Nasal cavity respiratory epithelium epithelial cell of viscerocranial mucosa (primary cell): ENCODE results near the gene CLDND2. TPM values are rescaled to one million over a fixed set of nuclear protein-coding genes. Genes with fewer than 3 reads are reported as not detected.

Experiments used
- total RNA-seq: library from RNA; depleted of rRNA; stranded (reverse); fragments of >200 nt; gene quantifications from 2 replicates; pipeline ENCODE4 v1.2.3, GENCODE V29; 2014

Gene CLDND2, protein sequence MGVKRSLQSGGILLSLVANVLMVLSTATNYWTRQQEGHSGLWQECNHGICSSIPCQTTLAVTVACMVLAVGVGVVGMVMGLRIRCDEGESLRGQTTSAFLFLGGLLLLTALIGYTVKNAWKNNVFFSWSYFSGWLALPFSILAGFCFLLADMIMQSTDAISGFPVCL
- not detected in 2 replicates for total RNA-seq

DNA sequence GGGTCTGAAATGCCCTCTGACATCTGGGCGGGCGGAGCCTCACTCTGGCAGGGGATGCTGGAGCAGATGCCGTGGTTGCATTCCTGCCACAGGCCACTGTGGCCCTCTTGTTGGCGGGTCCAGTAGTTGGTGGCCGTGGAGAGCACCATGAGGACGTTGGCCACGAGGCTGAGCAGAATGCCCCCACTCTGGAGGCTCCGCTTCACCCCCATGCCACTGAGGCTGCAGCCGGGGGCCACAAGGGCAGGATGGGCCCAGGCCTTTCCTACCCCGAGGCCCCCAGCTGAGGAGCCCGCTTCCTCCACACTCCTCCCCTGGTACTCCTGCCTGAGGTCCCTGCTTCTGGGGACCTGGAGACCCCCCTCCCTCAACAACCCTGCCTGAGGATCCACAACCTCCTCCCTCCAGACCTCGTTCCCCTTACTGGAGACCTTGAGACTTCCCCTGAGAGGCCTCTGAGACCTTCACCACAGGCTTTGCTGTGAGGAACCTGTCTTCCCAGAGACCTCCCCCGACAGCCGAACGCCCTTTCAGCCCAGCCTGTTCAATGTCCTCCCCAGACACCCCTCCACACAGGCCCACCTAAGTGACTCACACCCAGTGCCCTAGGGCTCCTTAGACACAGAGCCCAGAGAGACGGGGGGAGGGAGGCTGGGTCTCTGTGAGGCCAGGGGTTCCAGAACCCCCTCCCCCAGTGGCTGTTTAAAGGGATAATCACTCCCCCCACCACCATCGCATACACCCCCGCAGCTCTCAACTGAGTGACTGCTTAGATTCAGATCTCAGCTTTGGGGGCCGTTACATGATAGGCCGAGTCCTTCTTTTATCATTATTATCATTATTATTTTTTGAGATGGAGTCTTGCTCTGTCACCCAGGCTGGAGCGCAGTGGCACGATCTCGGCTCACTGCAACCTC is at the start of gene CLDND2:
TSS of gene CLDND2 (minus strand) at position 638 of the 917 bp plus-strand sequence. CDS start at position 212, 426 bp downstream.

DNA sequence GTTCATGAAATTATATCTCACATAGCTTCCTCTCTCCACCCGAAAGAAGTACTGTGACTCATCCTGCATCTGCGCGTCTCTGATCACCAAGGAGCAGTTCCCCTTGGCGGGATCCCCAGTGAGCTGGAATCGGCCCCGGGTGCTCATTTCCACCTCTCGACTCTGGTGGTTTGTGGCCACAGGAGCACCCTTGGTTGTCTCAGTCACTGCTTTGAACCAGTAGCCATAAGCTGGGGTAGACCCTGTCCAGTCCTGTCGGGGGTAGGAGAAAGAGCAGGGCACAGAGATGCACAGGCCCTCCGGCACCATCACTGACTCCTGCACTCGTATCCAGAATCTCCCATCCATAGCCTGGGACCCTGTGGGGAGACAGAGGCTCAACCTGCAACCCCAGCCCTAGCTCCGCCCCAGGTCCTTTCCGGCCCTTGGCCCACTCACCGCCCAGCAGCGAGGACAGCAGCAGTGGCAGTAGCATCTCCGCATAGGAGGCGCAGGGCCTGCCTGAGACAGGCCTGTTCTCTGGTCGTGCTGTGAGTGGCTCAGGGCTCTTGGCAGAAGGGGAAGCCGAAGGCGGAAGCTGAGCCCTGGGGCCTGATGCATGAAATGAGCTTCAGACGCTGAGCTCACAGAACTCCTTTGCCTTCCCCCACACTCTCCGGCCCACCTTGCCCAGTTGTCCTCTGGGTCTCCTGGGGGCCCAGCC is 48.5 kb upstream of the CLDND2 start, which contains the start of gene SIGLEC10:
TSS of gene SIGLEC10 (minus strand) at position 536 of the 703 bp plus-strand sequence. CDS start at position 475, 61 bp downstream.

GRCh38 chr19:51387924-51388389 is 19.2 kb upstream of the CLDND2 start, which contains the start of gene LIM2:
LIM2 (minus strand) TSS chr19:51387974; CDS start chr19:51387443, 531 bp downstream.

GRCh38 chr19:51372649-51373504 is 4.1 kb upstream of the CLDND2 start, which contains the start of gene NKG7:
NKG7 (minus strand) TSS chr19:51372654; CDS start chr19:51372535, 119 bp downstream.

DNA sequence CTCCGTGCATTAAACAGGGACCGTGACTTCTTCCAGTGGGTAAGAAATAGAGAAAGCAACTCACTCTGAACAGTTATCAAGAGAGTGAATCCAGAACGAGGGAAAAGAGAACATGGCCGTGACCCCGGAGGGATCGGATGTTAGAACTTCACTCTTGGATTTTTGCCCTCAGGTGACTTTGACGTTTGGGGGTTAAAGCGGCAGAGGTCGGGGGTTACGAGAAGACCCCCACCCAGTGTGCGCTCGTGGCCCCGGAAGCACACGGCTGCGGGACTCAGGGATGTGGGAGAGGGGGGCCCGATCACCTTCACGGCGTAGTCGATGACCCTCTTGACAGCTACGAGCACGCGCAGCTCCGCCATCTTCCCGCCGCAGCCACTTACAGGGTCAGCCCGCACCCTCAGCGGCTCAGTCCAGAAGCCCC is 2.8 kb downstream of the CLDND2 start, which contains the start of gene ETFB:
TSS of gene ETFB (minus strand) at position 424 of the 424 bp plus-strand sequence. CDS start at position 362, 62 bp downstream.

DNA sequence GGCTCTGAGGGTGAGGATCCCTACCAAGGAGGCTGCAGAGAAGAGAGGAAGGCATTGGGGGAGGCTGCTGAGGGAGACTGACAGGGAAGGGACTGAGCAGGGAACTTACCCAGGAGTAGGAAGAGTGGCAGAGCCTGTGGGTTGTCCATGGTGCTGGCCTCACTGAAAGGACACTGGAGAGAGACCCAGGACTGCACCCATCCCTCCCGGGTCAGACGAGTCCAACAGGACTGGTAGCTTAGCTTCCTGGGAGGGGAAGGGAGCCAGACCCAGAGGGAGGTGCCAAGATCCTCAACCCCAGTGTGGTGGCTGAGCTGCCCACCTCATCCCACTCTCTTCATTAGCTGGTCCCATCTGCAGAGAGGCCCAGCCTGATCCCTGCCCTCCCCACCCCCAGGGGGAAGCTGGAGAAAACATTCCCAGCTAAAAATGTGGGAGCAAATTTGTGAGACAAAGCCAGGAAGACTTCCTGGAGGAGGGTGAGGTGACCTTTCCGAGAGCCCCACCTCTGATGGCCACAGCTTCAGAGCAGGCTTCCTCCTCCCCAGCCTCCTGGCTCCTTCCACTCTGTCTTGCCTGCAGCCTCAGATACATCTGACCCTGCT is 26.7 kb downstream of the CLDND2 start, which contains the start of gene VSIG10L:
TSS of gene VSIG10L (minus strand) at position 164 of the 605 bp plus-strand sequence. CDS start at position 149, 15 bp downstream.

Other genes with a start within 250 kb of the CLDND2 start
- not detected in 2 replicates for gene SIGLEC9, start 244.1 kb downstream of the CLDND2 start, total RNA-seq
- gene SIGLEC7, start 226.7 kb downstream of the CLDND2 start, total RNA-seq: not detected in 2 replicates
- gene CD33, start 143.9 kb downstream of the CLDND2 start, total RNA-seq: not detected in 2 replicates
- not detected in 2 replicates for gene SIGLECL1, start 117.9 kb downstream of the CLDND2 start, total RNA-seq
- not detected in 2 replicates for gene IGLON5, start 57.4 kb downstream of the CLDND2 start, total RNA-seq
- gene VSIG10L, start 26.9 kb downstream of the CLDND2 start, total RNA-seq: 0.68 and 1.6 TPM in 2 replicates
- 26.7 and 59.9 TPM in 2 replicates for gene ETFB, start 2.6 kb downstream of the CLDND2 start, total RNA-seq
- not detected in 2 replicates for gene NKG7, start 3.7 kb upstream of the CLDND2 start, total RNA-seq
- not detected in 2 replicates for gene LIM2, start 19.0 kb upstream of the CLDND2 start, total RNA-seq
- gene C19orf84, start 21.6 kb upstream of the CLDND2 start, total RNA-seq: not detected in 2 replicates
- not detected in 2 replicates for gene SIGLEC10, start 48.6 kb upstream of the CLDND2 start, total RNA-seq
- gene SIGLEC8, start 89.5 kb upstream of the CLDND2 start, total RNA-seq: not detected in 2 replicates
- gene CEACAM18, start 109.5 kb upstream of the CLDND2 start, total RNA-seq: not detected in 2 replicates
- not detected in 2 replicates for gene SIGLEC12, start 132.8 kb upstream of the CLDND2 start, total RNA-seq
- not detected in 2 replicates for gene SIGLEC6, start 162.7 kb upstream of the CLDND2 start, total RNA-seq
- 1.4 and 3.2 TPM in 2 replicates for gene ZNF175, start 202.3 kb upstream of the CLDND2 start, total RNA-seq